IMR-90 (cell line): ENCODE results near the gene RER1. TPM values are rescaled to one million over a fixed set of nuclear protein-coding genes. Genes with fewer than 3 reads are reported as not detected.
A peak's percentile ranks its signal among the peaks of the same experiment; 100 is the strongest.

ENCODE experiments used
- ATAC-seq: fragments of 200-7000 bp; cut with Tn5 transposase; 2 replicates; pipeline ENCODE4 v1.9.1; 2020; ENCODE audit warnings: low read depth, mild to moderate bottlenecking, moderate library complexity
- BruUV-seq: library from RNA; stranded (reverse); fragments of 400-500 nt; replicated peaks from 2 replicates; lab custom pipeline; 2021; lab: Mats Ljungman, UMichigan
- CTCF ChIA-PET: fragments of 300-600 bp; formaldehyde crosslinking; extraction: SDS; loops from one replicate; lab custom pipeline; 2021; ENCODE audit warnings: antibody characterized with exemption; lab: Yijun Ruan, JAX
- POLR2A ChIA-PET: fragments of 300-600 bp; sonication (Branson Sonifier 250); formaldehyde crosslinking; loops from one replicate; lab custom pipeline; 2022; ENCODE audit warnings: antibody characterized with exemption; ENCODE audit not compliant: unreplicated experiment; lab: Charles Lee
- DNase-seq: peaks from one replicate; pipeline ENCODE4 v3.0.0; 2013
- H2AFZ ChIP-seq: replicated peaks from 2 replicates; pipeline ENCODE3; 2013; ENCODE audit warnings: low read length, mild to moderate bottlenecking; ENCODE audit not compliant: poor library complexity
- H2AK5ac ChIP-seq: 2 replicates; pipeline ENCODE4 v1.6.1; 2013; ENCODE audit warnings: low read depth, low read length, inconsistent platforms
- H2AK9ac ChIP-seq: replicated peaks from 2 replicates; pipeline ENCODE3; 2013; ENCODE audit warnings: mild to moderate bottlenecking, low read depth, low read length, moderate library complexity; ENCODE audit not compliant: poor library complexity
- H2BK120ac ChIP-seq: 2 replicates; pipeline ENCODE4 v1.6.1; 2013; ENCODE audit warnings: low read depth, low read length, inconsistent platforms
- H2BK15ac ChIP-seq: 3 replicates; pipeline ENCODE4 v1.6.1; 2013; ENCODE audit warnings: low read depth, low read length, inconsistent platforms
- H2BK20ac ChIP-seq: 2 replicates; pipeline ENCODE4 v1.6.1; 2013; ENCODE audit warnings: low read depth, mild to moderate bottlenecking, inconsistent platforms, low read length, moderate library complexity
- H2BK5ac ChIP-seq: 2 replicates; pipeline ENCODE4 v1.6.1; 2013; ENCODE audit warnings: mild to moderate bottlenecking, low read depth, low read length, inconsistent platforms; ENCODE audit not compliant: poor library complexity, severe bottlenecking
- H3K14ac ChIP-seq: replicated peaks from 2 replicates; pipeline ENCODE4 v1.6.1; 2013; ENCODE audit warnings: low read depth, low read length, inconsistent platforms
- H3K18ac ChIP-seq: 2 replicates; pipeline ENCODE4 v1.6.1; 2013; ENCODE audit warnings: low read depth, low read length, control low read depth
- H3K23ac ChIP-seq: 2 replicates; pipeline ENCODE4 v1.6.1; 2013; ENCODE audit warnings: low read depth, low read length, inconsistent platforms
- H3K27ac ChIP-seq: 2 replicates; pipeline ENCODE4 v1.5.1; 2013; ENCODE audit warnings: mild to moderate bottlenecking, control low read depth, low read length; ENCODE audit not compliant: insufficient read depth
- H3K27me3 ChIP-seq: 2 replicates; pipeline ENCODE4 v1.6.1; 2013; ENCODE audit warnings: low read length; ENCODE audit not compliant: control insufficient read depth, insufficient read depth
- H3K36me3 ChIP-seq: 2 replicates; pipeline ENCODE4 v1.6.1; 2013; ENCODE audit warnings: low read length, mixed read lengths; ENCODE audit not compliant: control insufficient read depth, insufficient read depth
- H3K4ac ChIP-seq: 2 replicates; pipeline ENCODE4 v1.6.1; 2013; ENCODE audit warnings: low read depth, low read length, inconsistent platforms
- H3K4me1 ChIP-seq: 2 replicates; pipeline ENCODE4 v1.6.1; 2013; ENCODE audit warnings: low read length, mixed read lengths; ENCODE audit not compliant: control insufficient read depth, insufficient read depth
- H3K4me2 ChIP-seq: 2 replicates; pipeline ENCODE4 v1.6.1; 2013; ENCODE audit warnings: low read depth, mild to moderate bottlenecking, control low read depth, low read length, moderate library complexity
- H3K4me3 ChIP-seq: 2 replicates; pipeline ENCODE4 v1.5.1; 2013; ENCODE audit warnings: low read depth, mild to moderate bottlenecking, control low read depth, low read length, moderate library complexity; ENCODE audit not compliant: insufficient read depth
- H3K56ac ChIP-seq: 2 replicates; pipeline ENCODE4 v1.6.1; 2013; ENCODE audit warnings: low read length, inconsistent platforms; ENCODE audit not compliant: insufficient read depth; ENCODE audit errors: extremely low read depth
- H3K79me1 ChIP-seq, 2 experiments: 2 replicates each; pipeline ENCODE4 v1.6.1; 2013; ENCODE audit warnings: low read length in 2 of 2, inconsistent platforms in 1 of 2, low read depth in 1 of 2
- H3K9ac ChIP-seq: 2 replicates; pipeline ENCODE4 v1.6.1; 2013; ENCODE audit warnings: low read depth, low read length, control low read depth
- H3K9me1 ChIP-seq: 2 replicates; pipeline ENCODE4 v1.6.1; 2013; ENCODE audit warnings: low read length, inconsistent platforms; ENCODE audit not compliant: insufficient read depth
- H3K9me3 ChIP-seq: 2 replicates; pipeline ENCODE4 v1.6.1; 2013; ENCODE audit warnings: low read length; ENCODE audit not compliant: control insufficient read depth, insufficient read depth
- H4K20me1 ChIP-seq: 2 replicates; pipeline ENCODE4 v1.6.1; 2013; ENCODE audit warnings: low read length, inconsistent platforms; ENCODE audit not compliant: insufficient read depth
- H4K5ac ChIP-seq: 2 replicates; pipeline ENCODE4 v1.6.1; 2013; ENCODE audit warnings: mild to moderate bottlenecking, low read depth, low read length, control low read depth
- H4K8ac ChIP-seq, 2 experiments: 2 replicates each; pipeline ENCODE4 v1.6.1; 2013; ENCODE audit warnings: low read depth in 2 of 2, low read length in 2 of 2, control low read depth in 1 of 2, inconsistent platforms in 1 of 2
- H4K91ac ChIP-seq: 2 replicates; pipeline ENCODE4 v1.6.1; 2013; ENCODE audit warnings: low read depth, low read length, inconsistent platforms; ENCODE audit not compliant: insufficient read depth
- CEBPB ChIP-seq: IDR thresholded peaks from 2 replicates; pipeline ENCODE4 v1.6.1; 2012; ENCODE audit warnings: low read depth, low read length, improper control_type of control experiment
- CHD1 ChIP-seq: IDR thresholded peaks from 2 replicates; pipeline ENCODE4 v1.6.1; 2012; ENCODE audit warnings: low read depth, low read length, improper control_type of control experiment
- MAZ ChIP-seq: IDR thresholded peaks from 2 replicates; pipeline ENCODE4 v1.6.1; 2012; ENCODE audit warnings: low read depth, mild to moderate bottlenecking, low read length, improper control_type of control experiment, moderate library complexity, borderline replicate concordance
- MXI1 ChIP-seq: IDR thresholded peaks from 2 replicates; pipeline ENCODE4 v1.6.1; 2012; ENCODE audit warnings: low read depth, mild to moderate bottlenecking, low read length, moderate library complexity, borderline replicate concordance
- RAD21 ChIP-seq: IDR thresholded peaks from 2 replicates; pipeline ENCODE4 v1.6.1; 2012; ENCODE audit warnings: low read length, improper control_type of control experiment
- RCOR1 ChIP-seq: IDR thresholded peaks from 2 replicates; pipeline ENCODE4 v1.6.1; 2012; ENCODE audit warnings: mild to moderate bottlenecking, low read length, improper control_type of control experiment; ENCODE audit not compliant: insufficient replicate concordance
- WGBS, 2 experiments: methylation state at CpG; one replicate each; pipeline versions ENCODE4 v1.1.5 to v1.1.7; 2013; ENCODE audit warnings: missing lambda C conversion rate in 2 of 2; ENCODE audit not compliant: insufficient read length in 1 of 2; ENCODE audit errors: extremely low coverage in 2 of 2; 5-methylcytosine and 5-hydroxymethylcytosine counted together
- dilution Hi-C: fragments of 300-500 bp; cut with HindIII; formaldehyde crosslinking; loops from one replicate; pipeline ENCODE4 v1.14.3; 2018; ENCODE audit warnings: low sequenced_read_pairs; ENCODE audit not compliant: unreplicated experiment
- in situ Hi-C: fragments of 300-500 bp; cut with MboI; formaldehyde crosslinking; loops from 3 replicates; pipeline ENCODE4 v1.14.3; 2019; ENCODE audit warnings: low sequenced_read_pairs, inconsistent platforms, mixed read lengths
- intact Hi-C: fragments of 100-400 bp; cut with micrococcal nuclease; formaldehyde crosslinking; loops from 2 replicates; pipeline ENCODE4 v1.10.0; 2022
- polyA plus RNA-seq, 3 experiments: library from polyadenylated mRNA; depleted of rRNA; stranded (reverse); fragments of >200 nt; gene quantifications; 2 replicates each; pipeline ENCODE4 v1.2.3, GENCODE V29; 2012; ENCODE audit warnings: low replicate concordance in 1 of 3
- total RNA-seq: library from RNA; depleted of rRNA; stranded (reverse); fragments of >200 nt; gene quantifications from 2 replicates; pipeline ENCODE4 v1.2.3, GENCODE V29; 2012

RER1 gene
- total and polyA plus RNA-seq, 2 of the 4 experiments (the other 2 are of a cell fraction): 47.1 to 240 TPM

DNA sequence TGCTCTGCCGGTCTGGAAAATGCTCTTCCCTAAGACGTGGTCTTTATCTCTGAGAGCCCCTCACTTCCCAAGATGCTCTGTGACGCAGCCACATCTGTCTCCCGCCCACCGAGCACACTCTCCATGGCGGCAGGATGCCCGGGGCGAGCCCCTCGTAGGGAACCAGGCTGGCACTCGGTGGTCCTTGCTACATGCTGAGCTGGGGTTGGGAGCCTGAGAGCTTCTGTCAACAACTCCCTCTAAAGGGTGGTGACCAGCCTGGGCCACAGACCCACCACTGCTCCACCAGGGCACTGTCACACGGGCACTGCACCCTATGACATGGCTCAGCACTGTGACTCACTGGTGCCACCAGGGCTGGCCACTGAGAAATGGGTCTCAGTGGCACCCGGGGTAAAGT lies 18.1 kb downstream of the RER1 start:
- DNase-seq (no peak), ATAC-seq (no peak)
- H2AK9ac ChIP-seq: peak overlapping the region; percentile 23
- H3K4me1 ChIP-seq: peaks cover 20% of the 10 kb centered on the region
- no peak overlapping the region for H2AK5ac ChIP-seq
- H3K9me1 ChIP-seq: no peaks in the 10 kb centered on the region
- no peak overlapping the region for H4K5ac ChIP-seq
- H4K20me1 ChIP-seq: 0 out of 2 replicates have a peak, but pooled peaks cover 5% of the 10 kb centered on the region
- H3K4ac ChIP-seq: no peak overlapping the region
- CTCF ChIA-PET: no interaction called here
- no peak overlapping the region for H2BK5ac ChIP-seq
- 94% methylated on average over 2 of the region's 12 CpGs; no CpG with 5 or more reads in 1 of the 2 experiments for WGBS, 2 experiments
- no peak overlapping the region for H3K27ac ChIP-seq
- no peak overlapping the region for H4K8ac ChIP-seq
- TF ChIP-seq CEBPB (no peak), RCOR1 (no peak), MAZ (no peak), RAD21 (no peak), MXI1 (no peak), CHD1 (no peak)
- in situ Hi-C loops (loop anchor here (5.0 to 25.0 kb wide), 3 partner anchors 133 to 1013 kb away; no protein-coding TSS in a partner anchor), intact Hi-C loops (loop anchor here (5.0 to 10.0 kb wide), 3 partner anchors 118 to 905 kb away; partner anchors contain the start of gene PANK4), dilution Hi-C loops (no loop called here)
- H3K79me1 ChIP-seq: peaks cover 14 to 46% of the 10 kb centered on the region in 2 experiments
- no peak overlapping the region for H4K91ac ChIP-seq
- H3K23ac ChIP-seq: no peak overlapping the region
- no peak overlapping the region for H3K4me2 ChIP-seq
- H2BK20ac ChIP-seq: no peak overlapping the region
- no peak overlapping the region for H2AFZ ChIP-seq
- no peak overlapping the region for H2BK15ac ChIP-seq
- no peak overlapping the region for H3K14ac ChIP-seq
- no TSS peak for BruUV-seq
- POLR2A ChIA-PET: interaction anchor here (0.6 kb wide), 1 partner anchor 204 kb away, joined by 10 read pairs; no protein-coding TSS in a partner anchor
- H3K56ac ChIP-seq: no peak overlapping the region
- no peaks in the 10 kb centered on the region for H3K9me3 ChIP-seq
- no peaks in the 10 kb centered on the region for H3K27me3 ChIP-seq
- H3K9ac ChIP-seq: no peak overlapping the region
- H3K36me3 ChIP-seq: peaks cover 35% of the 10 kb centered on the region
- no peak overlapping the region for H2BK120ac ChIP-seq
- no peak overlapping the region for H3K4me3 ChIP-seq
- no peak overlapping the region for H3K18ac ChIP-seq
